GM18499 (cell line): ENCODE data around the gene GPR18.
"Not testable (repeated sequence)": the region's sequence is repeated elsewhere in the genome, so short reads cannot be mapped to it uniquely, and the experiment has no call there.

Source experiments
- ATAC-seq: cut with Tn5 transposase; IDR thresholded peaks from one replicate; pipeline ENCODE4 v1.9.1; 2021; ENCODE audit warnings: moderate number of reproducible peaks; ENCODE audit not compliant: insufficient read depth, unreplicated experiment

The GPR18 gene

GRCh38 chr13:99237981-99238662 lies 20.1 kb downstream of the GPR18 start:
- ATAC-seq, result no peak

GRCh38 chr13:99231721-99232120 lies 26.5 kb downstream of the GPR18 start:
- ATAC-seq, result no peak

GRCh38 chr13:99230991-99231390 lies 27.2 kb downstream of the GPR18 start:
- ATAC-seq, result no peak

- ATAC-seq, result not testable (repeated sequence)
Observed at GRCh38 chr13:99230588-99230987, 27.6 kb downstream of the GPR18 start.

GRCh38 chr13:99228737-99229691 lies 29.2 kb downstream of the GPR18 start:
- ATAC-seq, result peak; percentile 94

GRCh38 chr13:99227909-99228688 lies 30.1 kb downstream of the GPR18 start:
- ATAC-seq, result no peak

GRCh38 chr13:99227331-99227900 lies 30.8 kb downstream of the GPR18 start:
- no peak for ATAC-seq

- ATAC-seq, result no peak
Observed at GRCh38 chr13:99226513-99226912, 31.7 kb downstream of the GPR18 start.

- no peak for ATAC-seq
Observed at GRCh38 chr13:99225078-99225477, 33.1 kb downstream of the GPR18 start.

- ATAC-seq, result no peak
Observed at GRCh38 chr13:99224021-99224420, 34.2 kb downstream of the GPR18 start.

GRCh38 chr13:99223587-99223986 lies 34.6 kb downstream of the GPR18 start:
- no peak for ATAC-seq

GRCh38 chr13:99221567-99222239 lies 36.5 kb downstream of the GPR18 start:
- no peak for ATAC-seq

GRCh38 chr13:99220199-99220935 lies 37.8 kb downstream of the GPR18 start:
- ATAC-seq, result no peak

GRCh38 chr13:99218969-99219368 lies 39.2 kb downstream of the GPR18 start:
- no peak for ATAC-seq

- ATAC-seq, result no peak
Observed at GRCh38 chr13:99218545-99218944, 39.6 kb downstream of the GPR18 start.

- no peak for ATAC-seq
Observed at GRCh38 chr13:99218126-99218525, 40.1 kb downstream of the GPR18 start.

GRCh38 chr13:99217461-99218110 lies 40.6 kb downstream of the GPR18 start:
- ATAC-seq, result no peak

- no peak for ATAC-seq
Observed at GRCh38 chr13:99215184-99215830, 42.9 kb downstream of the GPR18 start.
